AG08395 (cell line): ENCODE data around the gene MPP1.
"Not testable (repeated sequence)": the region's sequence is repeated elsewhere in the genome, so short reads cannot be mapped to it uniquely, and the experiment has no call there.

Source experiments
- DNase-seq: peaks from one replicate; pipeline ENCODE4 v3.0.0; 2012; ENCODE audit warnings: mixed read lengths, low spot score

The MPP1 gene

GRCh38 chrX:154804957-154805695, at the start of gene MPP1:
Gene MPP1, minus strand, starts transcription at chrX:154805485. Its CDS starts 112 bp downstream, at chrX:154805373.
- DNase-seq, result peak; percentile 84

GRCh38 chrX:154850957-154851611, 45.8 kb upstream of the MPP1 start:
- no peak for DNase-seq

- DNase-seq, result peak; percentile 52
Observed at GRCh38 chrX:154840856-154841255, 35.6 kb upstream of the MPP1 start.

- no peak for DNase-seq
Observed at GRCh38 chrX:154836163-154836562, 30.9 kb upstream of the MPP1 start.

GRCh38 chrX:154834562-154834961, 29.3 kb upstream of the MPP1 start, which contains the start of gene SMIM9:
Gene SMIM9, minus strand, starts transcription at chrX:154834662. Its CDS starts 3,806 bp downstream, at chrX:154830856.
- DNase-seq, result no peak

GRCh38 chrX:154833746-154834274, 28.5 kb upstream of the MPP1 start:
- no peak for DNase-seq

GRCh38 chrX:154829926-154830442, 24.7 kb upstream of the MPP1 start:
- DNase-seq, result no peak

- DNase-seq, result no peak
Observed at GRCh38 chrX:154829134-154829533, 23.8 kb upstream of the MPP1 start.

GRCh38 chrX:154828016-154828408, 22.7 kb upstream of the MPP1 start:
- no peak for DNase-seq

GRCh38 chrX:154827194-154828015, 22.1 kb upstream of the MPP1 start:
- no peak for DNase-seq

GRCh38 chrX:154825586-154825985, 20.3 kb upstream of the MPP1 start:
- not testable (repeated sequence) for DNase-seq

GRCh38 chrX:154824638-154825037, 19.4 kb upstream of the MPP1 start:
- DNase-seq, result no peak

GRCh38 chrX:154822029-154822428, 16.7 kb upstream of the MPP1 start:
- no peak for DNase-seq

- no peak for DNase-seq
Observed at GRCh38 chrX:154821523-154821922, 16.2 kb upstream of the MPP1 start.

GRCh38 chrX:154819771-154820341, 14.6 kb upstream of the MPP1 start:
- DNase-seq, result no peak

GRCh38 chrX:154818916-154819770, 13.9 kb upstream of the MPP1 start:
- no peak for DNase-seq

GRCh38 chrX:154817048-154817618, 11.8 kb upstream of the MPP1 start:
- not testable (repeated sequence) for DNase-seq

- not testable (repeated sequence) for DNase-seq
Observed at GRCh38 chrX:154816326-154816898, 11.1 kb upstream of the MPP1 start.

GRCh38 chrX:154815274-154815818, 10.1 kb upstream of the MPP1 start:
- DNase-seq, result no peak

GRCh38 chrX:154813801-154814200, 8.5 kb upstream of the MPP1 start:
- no peak for DNase-seq
